ENCODE results near the gene ECT2.
"Not testable (repeated sequence)": the region's sequence is repeated elsewhere in the genome, so short reads cannot be mapped to it uniquely, and the experiment has no call there.

Gene ECT2, protein sequence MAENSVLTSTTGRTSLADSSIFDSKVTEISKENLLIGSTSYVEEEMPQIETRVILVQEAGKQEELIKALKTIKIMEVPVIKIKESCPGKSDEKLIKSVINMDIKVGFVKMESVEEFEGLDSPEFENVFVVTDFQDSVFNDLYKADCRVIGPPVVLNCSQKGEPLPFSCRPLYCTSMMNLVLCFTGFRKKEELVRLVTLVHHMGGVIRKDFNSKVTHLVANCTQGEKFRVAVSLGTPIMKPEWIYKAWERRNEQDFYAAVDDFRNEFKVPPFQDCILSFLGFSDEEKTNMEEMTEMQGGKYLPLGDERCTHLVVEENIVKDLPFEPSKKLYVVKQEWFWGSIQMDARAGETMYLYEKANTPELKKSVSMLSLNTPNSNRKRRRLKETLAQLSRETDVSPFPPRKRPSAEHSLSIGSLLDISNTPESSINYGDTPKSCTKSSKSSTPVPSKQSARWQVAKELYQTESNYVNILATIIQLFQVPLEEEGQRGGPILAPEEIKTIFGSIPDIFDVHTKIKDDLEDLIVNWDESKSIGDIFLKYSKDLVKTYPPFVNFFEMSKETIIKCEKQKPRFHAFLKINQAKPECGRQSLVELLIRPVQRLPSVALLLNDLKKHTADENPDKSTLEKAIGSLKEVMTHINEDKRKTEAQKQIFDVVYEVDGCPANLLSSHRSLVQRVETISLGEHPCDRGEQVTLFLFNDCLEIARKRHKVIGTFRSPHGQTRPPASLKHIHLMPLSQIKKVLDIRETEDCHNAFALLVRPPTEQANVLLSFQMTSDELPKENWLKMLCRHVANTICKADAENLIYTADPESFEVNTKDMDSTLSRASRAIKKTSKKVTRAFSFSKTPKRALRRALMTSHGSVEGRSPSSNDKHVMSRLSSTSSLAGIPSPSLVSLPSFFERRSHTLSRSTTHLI

DNA sequence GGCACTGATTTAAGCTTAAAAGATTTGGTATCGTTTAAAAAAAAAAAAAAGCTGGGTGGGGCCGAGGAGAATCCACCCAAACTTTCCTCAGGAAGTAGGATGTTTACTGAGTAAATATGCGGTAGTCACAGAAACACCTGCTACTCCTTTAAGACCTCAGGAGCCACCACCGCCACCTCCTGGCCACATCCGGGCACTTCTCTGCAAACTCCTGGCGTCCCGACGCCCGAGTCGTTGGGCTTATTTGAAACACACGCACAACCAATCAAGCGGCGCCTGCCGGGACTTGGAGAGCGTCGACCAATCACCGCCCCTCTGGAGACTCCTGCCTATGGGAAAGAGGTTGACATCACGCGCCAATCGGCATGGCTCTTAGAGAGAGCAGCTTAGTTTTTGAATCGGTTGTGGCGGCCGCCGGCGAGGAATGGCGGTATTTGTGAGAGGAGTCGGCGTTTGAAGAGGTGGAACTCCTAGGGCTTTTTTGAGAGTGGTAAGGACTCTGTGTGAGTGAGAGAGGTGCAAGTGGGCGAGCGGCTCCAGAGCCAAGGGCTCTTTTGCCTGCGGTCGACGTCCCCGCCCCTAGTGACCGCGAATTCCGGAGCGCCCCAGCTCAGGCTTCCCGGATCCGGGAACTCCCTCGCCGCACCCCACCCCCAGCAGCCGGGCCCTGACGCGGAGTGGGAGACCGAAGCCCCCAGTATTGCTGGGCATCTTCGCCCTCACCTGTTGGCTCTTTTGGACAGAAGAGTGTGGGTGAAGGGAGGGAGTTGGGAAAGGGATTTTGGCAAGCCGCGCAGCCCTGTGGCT lies at the start of gene ECT2:
ECT2 (plus strand) TSS at position 359 of the 807 bp plus-strand sequence. CDS start 3,805 bp downstream, outside the sequence.
- peak within 1 kb of the TSS; percentile 95 for H3K27ac ChIP-seq
- DNase-seq (ENCODE audit: low spot score) = peak; percentile 99
- CTCF ChIA-PET = interaction anchor here (0.6 to 1.3 kb wide), 14 partner anchors 25 to 943 kb away, joined by 3 to 8 read pairs (median 4); partner anchors contain the start of gene NCEH1
- POLR2A ChIA-PET (ENCODE audit: low non-redundant PET) = interaction anchor here (0.5 to 0.6 kb wide), 2 partner anchors 126 to 435 kb away, joined by 7 to 8 read pairs; no protein-coding TSS in a partner anchor
- TF ChIP-seq, protein P1, sequence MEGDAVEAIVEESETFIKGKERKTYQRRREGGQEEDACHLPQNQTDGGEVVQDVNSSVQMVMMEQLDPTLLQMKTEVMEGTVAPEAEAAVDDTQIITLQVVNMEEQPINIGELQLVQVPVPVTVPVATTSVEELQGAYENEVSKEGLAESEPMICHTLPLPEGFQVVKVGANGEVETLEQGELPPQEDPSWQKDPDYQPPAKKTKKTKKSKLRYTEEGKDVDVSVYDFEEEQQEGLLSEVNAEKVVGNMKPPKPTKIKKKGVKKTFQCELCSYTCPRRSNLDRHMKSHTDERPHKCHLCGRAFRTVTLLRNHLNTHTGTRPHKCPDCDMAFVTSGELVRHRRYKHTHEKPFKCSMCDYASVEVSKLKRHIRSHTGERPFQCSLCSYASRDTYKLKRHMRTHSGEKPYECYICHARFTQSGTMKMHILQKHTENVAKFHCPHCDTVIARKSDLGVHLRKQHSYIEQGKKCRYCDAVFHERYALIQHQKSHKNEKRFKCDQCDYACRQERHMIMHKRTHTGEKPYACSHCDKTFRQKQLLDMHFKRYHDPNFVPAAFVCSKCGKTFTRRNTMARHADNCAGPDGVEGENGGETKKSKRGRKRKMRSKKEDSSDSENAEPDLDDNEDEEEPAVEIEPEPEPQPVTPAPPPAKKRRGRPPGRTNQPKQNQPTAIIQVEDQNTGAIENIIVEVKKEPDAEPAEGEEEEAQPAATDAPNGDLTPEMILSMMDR (conservative IDR thresholded peaks at IDR 0.05; ENCODE audit: low read depth) = peak; percentile 88

DNA sequence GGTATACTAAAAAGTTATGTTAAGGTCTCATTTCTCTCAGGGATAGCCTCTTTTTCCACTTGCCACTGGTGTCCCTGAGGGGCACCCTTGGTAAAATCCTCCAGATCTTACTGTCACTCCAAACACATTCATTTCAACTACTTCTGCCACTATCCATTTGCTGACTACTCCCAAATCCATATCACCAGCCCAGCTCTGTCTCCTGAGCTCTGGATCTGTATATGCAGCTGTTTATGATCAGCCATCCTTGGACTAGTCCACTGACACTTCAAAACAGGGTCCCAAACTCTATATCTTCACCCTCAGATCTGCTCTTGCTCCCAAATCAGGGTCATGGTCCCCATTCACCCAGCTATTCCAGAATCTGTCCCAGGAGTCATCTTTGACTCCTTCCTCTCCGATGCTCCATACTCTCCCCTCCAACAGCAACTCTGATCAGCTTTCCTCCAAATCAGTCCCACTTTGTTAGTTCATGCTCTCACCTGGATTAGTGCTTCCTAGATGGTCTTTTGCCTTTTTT lies 49.5 kb upstream of the ECT2 start:
- ChIA-PET POLR2A (ENCODE audit: low non-redundant PET) (no interaction called here), CTCF (interaction anchor here (0.5 kb wide), 1 partner anchor 10 kb away, joined by 5 read pairs; the partner anchor contains the start of gene NCEH1)
- no peak overlapping the region for H3K27ac ChIP-seq
- DNase-seq (ENCODE audit: low spot score) = no peak
- TF ChIP-seq, protein P1 (conservative IDR thresholded peaks at IDR 0.05; ENCODE audit: low read depth) = no peak

DNA sequence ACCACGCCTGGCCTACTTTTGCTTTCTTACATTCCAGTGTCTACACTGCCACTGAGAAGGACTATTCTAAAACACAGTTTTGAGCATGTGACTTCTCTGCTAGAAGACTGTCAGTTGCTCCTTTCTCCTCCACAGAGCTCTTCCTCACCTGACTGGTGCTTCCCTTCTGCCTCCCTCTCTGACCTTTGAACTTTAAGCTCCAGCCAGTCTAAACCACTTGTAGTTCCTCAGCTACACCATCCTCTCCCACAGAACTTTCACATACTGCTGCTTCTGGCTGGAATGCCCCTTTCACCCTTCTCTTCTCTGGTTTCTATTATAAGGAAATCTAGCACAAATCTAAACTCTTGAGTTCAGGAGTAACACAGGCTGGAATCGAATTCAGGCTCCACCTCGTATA lies 48.8 kb upstream of the ECT2 start:
- no peak overlapping the region for H3K27ac ChIP-seq
- ChIA-PET POLR2A (ENCODE audit: low non-redundant PET) (no interaction called here), CTCF (no interaction called here)
- DNase-seq (ENCODE audit: low spot score) = no peak
- TF ChIP-seq, protein P1 (conservative IDR thresholded peaks at IDR 0.05; ENCODE audit: low read depth) = no peak

DNA sequence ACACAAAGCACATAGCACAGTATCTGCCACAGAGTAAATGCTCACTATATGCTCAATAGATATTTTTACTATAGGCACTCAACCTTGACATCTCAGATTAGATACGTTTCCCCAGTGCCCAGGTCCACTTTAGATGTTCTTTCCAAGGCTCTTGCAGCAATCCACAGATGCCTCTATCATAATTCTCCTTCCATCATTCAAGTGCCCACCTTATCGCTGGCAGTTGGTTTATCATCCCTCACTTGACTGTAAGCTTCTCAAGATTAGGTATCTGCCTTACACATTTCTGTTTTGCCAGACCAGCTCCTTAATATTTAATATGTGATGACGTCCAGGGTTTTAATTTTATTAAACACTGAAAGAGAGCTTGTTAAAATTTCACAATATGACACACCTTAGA lies 48.3 kb upstream of the ECT2 start:
- no peak overlapping the region for H3K27ac ChIP-seq
- POLR2A ChIA-PET (ENCODE audit: low non-redundant PET) = no interaction called here
- CTCF ChIA-PET = no interaction called here
- TF ChIP-seq, protein P1 (conservative IDR thresholded peaks at IDR 0.05; ENCODE audit: low read depth) = no peak
- no peak for DNase-seq (ENCODE audit: low spot score)

DNA sequence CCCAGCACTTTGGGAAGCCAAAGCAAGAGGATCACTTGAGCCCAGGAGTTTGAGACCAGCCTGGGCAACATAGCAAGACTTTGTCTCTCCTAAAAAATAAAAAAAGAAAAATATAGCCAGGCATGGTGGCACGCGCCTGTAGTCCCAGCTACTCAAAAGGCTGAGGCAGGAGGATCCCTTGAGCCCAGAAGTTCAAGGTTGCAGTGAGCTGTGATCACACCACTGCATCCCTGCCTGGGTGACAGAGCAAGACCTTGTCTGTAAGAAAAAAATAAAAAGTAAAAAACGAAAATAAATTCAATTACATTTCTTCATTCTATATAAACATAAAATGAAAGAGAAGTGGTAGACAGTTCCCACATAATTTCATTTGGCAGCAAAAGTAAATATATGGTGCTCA lies 47.8 kb upstream of the ECT2 start:
- CTCF ChIA-PET = interaction anchor here (0.6 to 0.9 kb wide), 2 partner anchors 9 to 28 kb away, joined by 3 to 4 read pairs; no protein-coding TSS in a partner anchor
- POLR2A ChIA-PET (ENCODE audit: low non-redundant PET); H3K27ac ChIP-seq; DNase-seq (ENCODE audit: low spot score): not testable (repeated sequence)

DNA sequence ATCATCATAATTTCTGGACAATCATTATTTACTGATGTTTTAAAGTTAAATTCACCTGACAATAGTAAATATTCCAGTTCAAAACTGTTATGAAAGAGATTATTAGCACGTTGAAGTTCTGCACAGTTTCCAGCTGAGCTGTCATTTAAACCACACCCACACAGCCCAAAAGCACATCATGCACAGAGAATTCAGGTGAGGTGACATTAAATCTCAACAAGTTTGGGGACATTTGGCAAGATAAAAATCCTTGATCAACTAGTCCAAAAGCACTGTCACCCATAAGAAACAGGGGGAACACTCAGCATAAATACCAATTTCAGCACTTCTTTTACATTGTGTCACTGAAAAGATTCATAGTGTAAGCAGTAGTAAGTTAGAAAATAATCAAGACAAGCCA lies 46.5 kb upstream of the ECT2 start:
- ChIA-PET CTCF (interaction anchor here (0.5 to 1.1 kb wide), 2 partner anchors 27 to 31 kb away, joined by 3 read pairs; no protein-coding TSS in a partner anchor), POLR2A (ENCODE audit: low non-redundant PET) (no interaction called here)

More for the DNA sequence above, 46.5 kb upstream of the ECT2 start:
- no peak for DNase-seq (ENCODE audit: low spot score)
- no peak overlapping the region for H3K27ac ChIP-seq
- TF ChIP-seq, protein P1 (conservative IDR thresholded peaks at IDR 0.05; ENCODE audit: low read depth) = no peak
